Measurements from ENCODE around the gene NFATC1.

GRCh38 chr18:79379251-79379905 lies 16.4 kb upstream of the NFATC1 start:
- no peak for TF ChIP-seq POLR2A (IDR thresholded peaks at IDR 0.05)
- TF ChIP-seq CTCF (IDR thresholded peaks at IDR 0.05 in 4 of 5, conservative IDR thresholded peaks at IDR 0.05 in 1 of 5): no peak
